ENCODE results near the gene MYO9A. TPM values are rescaled to one million over a fixed set of nuclear protein-coding genes. Genes with fewer than 3 reads are reported as not detected.
A peak's percentile ranks its signal among the peaks of the same experiment; 100 is the strongest.

Gene MYO9A
- total RNA-seq, 2 donors from 2014 or later = 34.9 to 36.4 TPM

- DNase-seq = no peak
- Histone ChIP-seq H3K4me3 (ENCODE audit: low read length) (no peak overlapping the region), H3K27ac (ENCODE audit: low read depth, low read length) (no peak overlapping the region), H3K27me3 (ENCODE audit: control insufficient read depth, insufficient read depth, low read length, poor library complexity, severe bottlenecking) (no peaks in the 10 kb centered on the region), H3K4me1 (ENCODE audit: control insufficient read depth, insufficient read depth, low read length) (peaks cover 10% of the 10 kb centered on the region), H3K9me3 (ENCODE audit: control insufficient read depth, low read length) (no peaks in the 10 kb centered on the region), H3K9ac (ENCODE audit: extremely low read depth, low read length, poor library complexity, severe bottlenecking) (no peak overlapping the region), H3K36me3 (ENCODE audit: control insufficient read depth, insufficient read depth, low read length) (no peaks in the 10 kb centered on the region)
- WGBS, 2 experiments (ENCODE audit: insufficient coverage in 1 of 2, insufficient read length in 1 of 2) = 92 to 96% methylated on average over 18 to 24 of the region's 24 CpGs
- Mint-ChIP-seq H3K4me3 (no peak overlapping the region), H3K27ac (no peak overlapping the region), H3K36me3 (ENCODE audit: low read depth) (no peaks in the 10 kb centered on the region), H3K27me3 (ENCODE audit: insufficient read depth) (no peaks in the 10 kb centered on the region), H3K4me1 (peaks cover 17% of the 10 kb centered on the region), H3K9me3 (peaks cover 3% of the 10 kb centered on the region)
- no peak for TF ChIP-seq CTCF (conservative IDR thresholded peaks at IDR 0.05)
Observed at GRCh38 chr15:71801935-71802655, 315.9 kb downstream of the MYO9A start.

DNA sequence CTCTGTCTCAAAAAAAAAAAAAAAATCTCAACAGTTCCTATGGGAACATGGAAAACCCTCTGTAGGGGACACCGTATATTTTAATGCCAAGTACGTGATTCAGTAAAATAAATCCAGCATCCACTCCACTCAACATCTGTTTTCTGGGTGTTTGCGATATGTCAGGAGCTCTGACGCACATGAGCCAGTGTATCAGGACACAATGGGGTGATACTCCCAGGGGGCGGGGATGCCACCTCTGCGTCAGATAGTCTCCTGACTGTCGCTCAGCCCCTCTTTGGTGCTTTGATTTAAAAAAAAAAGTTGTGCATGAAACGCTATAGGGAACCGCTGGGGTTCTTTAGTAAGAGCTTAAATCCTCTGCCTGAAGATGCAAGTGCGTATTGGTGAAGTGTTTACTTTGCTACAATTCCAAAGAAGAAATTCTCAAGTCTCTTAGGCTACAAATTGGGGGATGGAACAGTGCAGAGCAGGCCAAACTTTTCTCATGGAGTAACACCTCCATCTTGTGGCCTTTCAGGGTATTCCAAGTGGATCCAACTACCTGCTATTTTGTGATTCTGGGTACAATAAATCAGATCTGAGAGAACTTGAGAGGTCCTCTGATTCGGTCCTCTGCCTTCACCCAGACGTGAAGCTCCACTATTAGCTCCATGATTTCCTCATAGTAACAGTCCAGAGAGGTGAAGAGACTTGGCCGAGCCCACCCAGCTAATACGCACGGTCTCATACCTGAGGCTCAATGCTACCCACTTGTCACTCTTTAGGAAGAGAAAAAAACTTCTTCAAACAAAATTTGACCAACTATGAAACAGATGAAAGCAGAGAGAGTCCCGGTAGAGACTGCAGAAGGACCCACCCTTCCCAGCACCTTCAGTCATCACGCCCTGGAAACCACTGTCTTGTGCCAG, 316.9 kb downstream of the MYO9A start:
- no peak overlapping the region for H3K27ac Mint-ChIP-seq
- H3K27ac ChIP-seq (ENCODE audit: low read depth, low read length) = no peak overlapping the region
- no peaks in the 10 kb centered on the region for H3K27me3 ChIP-seq (ENCODE audit: control insufficient read depth, insufficient read depth, low read length, poor library complexity, severe bottlenecking)
- H3K36me3 ChIP-seq (ENCODE audit: control insufficient read depth, insufficient read depth, low read length) = no peaks in the 10 kb centered on the region
- WGBS, 2 experiments (ENCODE audit: insufficient coverage in 1 of 2, insufficient read length in 1 of 2) = 64 to 67% methylated on average over 8 to 17 of the region's 17 CpGs
- H3K9ac ChIP-seq (ENCODE audit: extremely low read depth, low read length, poor library complexity, severe bottlenecking) = no peak overlapping the region
- peak; percentile 78 for DNase-seq
- H3K27me3 Mint-ChIP-seq (ENCODE audit: insufficient read depth) = no peaks in the 10 kb centered on the region
- H3K4me1 ChIP-seq (ENCODE audit: control insufficient read depth, insufficient read depth, low read length) = no peaks in the 10 kb centered on the region
- H3K9me3 ChIP-seq (ENCODE audit: control insufficient read depth, low read length) = no peaks in the 10 kb centered on the region
- H3K4me1 Mint-ChIP-seq = peaks cover 7% of the 10 kb centered on the region
- no peak overlapping the region for H3K4me3 Mint-ChIP-seq
- H3K4me3 ChIP-seq (ENCODE audit: low read length) = no peak overlapping the region
- no peaks in the 10 kb centered on the region for H3K36me3 Mint-ChIP-seq (ENCODE audit: low read depth)
- TF ChIP-seq CTCF (conservative IDR thresholded peaks at IDR 0.05) = peak; percentile 93
- peaks cover 3% of the 10 kb centered on the region for H3K9me3 Mint-ChIP-seq

DNA sequence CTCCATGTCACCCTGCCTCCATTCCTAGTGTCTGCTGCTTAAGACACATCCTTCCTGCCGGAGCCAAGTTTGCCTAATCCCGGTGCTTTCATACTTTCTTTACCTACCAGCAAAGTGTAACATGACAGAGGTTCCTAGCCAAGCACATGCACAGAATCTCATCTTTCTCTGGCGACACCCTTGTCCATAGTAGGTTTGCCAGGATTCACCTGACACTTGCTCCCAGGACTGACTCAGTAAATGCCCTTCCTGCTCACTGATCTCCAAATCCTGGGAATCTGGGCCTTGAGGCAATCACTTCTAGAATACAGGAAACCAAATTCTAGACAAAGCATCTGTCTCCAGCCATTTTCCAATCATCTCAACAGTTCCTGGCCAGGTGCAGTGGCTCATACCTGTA, 317.8 kb downstream of the MYO9A start:
- no peaks in the 10 kb centered on the region for H3K27me3 Mint-ChIP-seq (ENCODE audit: insufficient read depth)
- Histone ChIP-seq H3K9me3 (ENCODE audit: control insufficient read depth, low read length) (no peaks in the 10 kb centered on the region), H3K27me3 (ENCODE audit: control insufficient read depth, insufficient read depth, low read length, poor library complexity, severe bottlenecking) (no peaks in the 10 kb centered on the region), H3K4me3 (ENCODE audit: low read length) (no peak overlapping the region), H3K27ac (ENCODE audit: low read depth, low read length) (no peak overlapping the region), H3K9ac (ENCODE audit: extremely low read depth, low read length, poor library complexity, severe bottlenecking) (no peak overlapping the region), H3K4me1 (ENCODE audit: control insufficient read depth, insufficient read depth, low read length) (no peaks in the 10 kb centered on the region), H3K36me3 (ENCODE audit: control insufficient read depth, insufficient read depth, low read length) (no peaks in the 10 kb centered on the region)
- no peaks in the 10 kb centered on the region for H3K36me3 Mint-ChIP-seq (ENCODE audit: low read depth)
- WGBS, 2 experiments (ENCODE audit: insufficient coverage in 1 of 2, insufficient read length in 1 of 2) = 89 to 91% methylated on average over 3 of the region's 3 CpGs
- H3K27ac Mint-ChIP-seq = no peak overlapping the region
- no peak for DNase-seq
- peaks cover 3% of the 10 kb centered on the region for H3K9me3 Mint-ChIP-seq
- H3K4me3 Mint-ChIP-seq = no peak overlapping the region
- H3K4me1 Mint-ChIP-seq = peaks cover 6% of the 10 kb centered on the region
- TF ChIP-seq CTCF (conservative IDR thresholded peaks at IDR 0.05) = no peak

Data from endodermal cell (in vitro differentiated cells).